B cell (primary cell): ENCODE measurements around the gene ZNF786. TPM values are rescaled to one million over a fixed set of nuclear protein-coding genes. Genes with fewer than 3 reads are reported as not detected.
"Not testable (repeated sequence)": the region's sequence is repeated elsewhere in the genome, so short reads cannot be mapped to it uniquely, and the experiment has no call there.

Experiments
- ATAC-seq: fragments of 200-7000 bp; cut with Tn5 transposase; one replicate; pipeline ENCODE4 v1.10.0; 2021; ENCODE audit warnings: low read depth, mild to moderate bottlenecking, moderate number of reproducible peaks, moderate library complexity
- CTCF ChIA-PET: fragments of 350-600 bp; sonication (Branson Sonifier 250); formaldehyde crosslinking; loops from one replicate; lab custom pipeline; 2021; ENCODE audit warnings: antibody characterized with exemption, inconsistent platforms; lab: Charles Lee
- POLR2A ChIA-PET: fragments of 350-600 bp; sonication (Branson Sonifier 250); formaldehyde crosslinking; loops from one replicate; lab custom pipeline; 2021; ENCODE audit warnings: antibody characterized with exemption; lab: Charles Lee
- DNase-seq: peaks from one replicate; pipeline ENCODE4 v3.0.0; 2013
- H2AFZ ChIP-seq: 2 replicates; pipeline ENCODE4 v1.6.1; 2012; ENCODE audit warnings: mild to moderate bottlenecking, low read depth, low read length; ENCODE audit not compliant: insufficient read depth, poor library complexity, severe bottlenecking
- H3K27ac ChIP-seq, 2 donors: 1 replicate in 1 of 2; 2 replicates in 1 of 2; pipeline ENCODE4 v1.5.1; 2012 to 2013; ENCODE audit warnings: low read length in 2 of 2, mild to moderate bottlenecking in 2 of 2, moderate library complexity in 1 of 2
- H3K27me3 ChIP-seq, 4 experiments: fragments of 200-600 bp in 1 of 4; sonication (generic) in 1 of 4; replicated peaks in 1 of 4; 1 replicate in 2 of 4; 2 replicates in 2 of 4; pipeline versions ENCODE4 v1.6.1 to v1.7.0; 2013 to 2016; ENCODE audit warnings: low read length in 3 of 4, mild to moderate bottlenecking in 2 of 4, mixed read lengths in 1 of 4, moderate library complexity in 1 of 4; ENCODE audit not compliant: insufficient read depth in 4 of 4, control insufficient read depth in 3 of 4; ENCODE audit errors: control extremely low read depth in 1 of 4
- H3K36me3 ChIP-seq, 2 experiments: replicated peaks in 1 of 2; 1 replicate in 1 of 2; 2 replicates in 1 of 2; pipeline versions ENCODE4 v1.6.1 to v1.7.1; 2013; ENCODE audit warnings: low read length in 1 of 2; ENCODE audit not compliant: insufficient read depth in 2 of 2, control insufficient read depth in 1 of 2; ENCODE audit errors: control extremely low read depth in 1 of 2, extremely low read depth in 1 of 2
- H3K4me1 ChIP-seq, 2 donors: fragments of 200-600 bp in 1 of 2; sonication (generic) in 1 of 2; 1 replicate in 1 of 2; 2 replicates in 1 of 2; pipeline versions ENCODE4 v1.5.1 to v1.6.1; 2013 to 2017; ENCODE audit warnings: low read length in 2 of 2; ENCODE audit not compliant: control insufficient read depth in 2 of 2, insufficient read depth in 2 of 2
- H3K4me2 ChIP-seq: replicated peaks from 2 replicates; pipeline ENCODE3; 2012; ENCODE audit warnings: mild to moderate bottlenecking, low read depth, low read length; ENCODE audit not compliant: poor library complexity, severe bottlenecking
- H3K4me3 ChIP-seq, 5 experiments: fragments of 200-600 bp in 1 of 5; sonication (generic) in 1 of 5; 1 replicate in 3 of 5; 2 replicates in 2 of 5; pipeline versions ENCODE4 v1.5.1 to v1.7.0; 2011 to 2016; ENCODE audit warnings: low read length in 4 of 5, mild to moderate bottlenecking in 4 of 5, low read depth in 2 of 5, control low read depth in 1 of 5, moderate library complexity in 1 of 5; ENCODE audit not compliant: insufficient read depth in 1 of 5; ENCODE audit errors: control extremely low read depth in 1 of 5, extremely low read depth in 1 of 5
- H3K79me2 ChIP-seq: fragments of 200-600 bp; sonication (generic); one replicate; pipeline ENCODE4 v1.6.0; 2016; ENCODE audit warnings: low read length; ENCODE audit not compliant: control insufficient read depth, insufficient read depth
- H3K9ac ChIP-seq: fragments of 200-600 bp; sonication (generic); 2 replicates; pipeline ENCODE4 v1.6.1; 2017; ENCODE audit warnings: mild to moderate bottlenecking, low read length, moderate library complexity
- H3K9me3 ChIP-seq, 3 donors: one replicate each; pipeline versions ENCODE4 v1.6.1 to v1.7.1; 2013; ENCODE audit warnings: low read length in 2 of 3; ENCODE audit not compliant: control insufficient read depth in 2 of 3, insufficient read depth in 1 of 3; ENCODE audit errors: control extremely low read depth in 1 of 3
- H4K20me1 ChIP-seq: 2 replicates; pipeline ENCODE4 v1.6.0; 2012; ENCODE audit warnings: mild to moderate bottlenecking, low read length; ENCODE audit not compliant: insufficient read depth, control insufficient read depth, poor library complexity, severe bottlenecking
- H3K27ac Mint-ChIP-seq: one replicate; pipeline ENCODE4 v1.8.0; 2021; ENCODE audit warnings: mixed read lengths
- H3K27me3 Mint-ChIP-seq: one replicate; pipeline ENCODE4 v1.8.0; 2021; ENCODE audit warnings: mixed read lengths
- H3K4me1 Mint-ChIP-seq: one replicate; pipeline ENCODE4 v1.8.0; 2021; ENCODE audit warnings: mixed read lengths
- H3K4me3 Mint-ChIP-seq: one replicate; pipeline ENCODE4 v1.8.0; 2021; ENCODE audit warnings: mixed read lengths
- H3K9me3 Mint-ChIP-seq: one replicate; pipeline ENCODE4 v1.8.0; 2022; ENCODE audit warnings: mixed read lengths; ENCODE audit not compliant: insufficient read depth
- CTCF ChIP-seq: fragments of 200-600 bp; IDR thresholded peaks from one replicate; pipeline ENCODE4 v1.8.0; 2022; ENCODE audit warnings: antibody characterized with exemption, mild to moderate bottlenecking
- EZH2 ChIP-seq: IDR thresholded peaks from 2 replicates; pipeline ENCODE4 v1.6.1; 2012; ENCODE audit warnings: borderline replicate concordance, low read depth, mild to moderate bottlenecking, moderate library complexity, low read length; ENCODE audit not compliant: insufficient read depth, poor library complexity, severe bottlenecking
- WGBS: methylation state at CpG from one replicate; pipeline ENCODE4 v1.1.5; 2013; ENCODE audit warnings: missing lambda C conversion rate; ENCODE audit not compliant: insufficient coverage; 5-methylcytosine and 5-hydroxymethylcytosine counted together
- intact Hi-C: fragments of 100-400 bp; cut with micrococcal nuclease; formaldehyde crosslinking; loops from one replicate; pipeline ENCODE4 v1.10.0; 2022
- polyA plus RNA-seq: library from polyadenylated mRNA; depleted of rRNA; stranded (reverse); fragments of >200 nt; gene quantifications from 2 replicates; pipeline ENCODE4 v1.2.3, GENCODE V29; 2012
- total RNA-seq, 2 donors: library from RNA; stranded (reverse); fragments of 120-200 nt in 1 of 2; gene quantifications; 1 replicate in 1 of 2; 2 replicates in 1 of 2; pipeline versions ENCODE4 v1.2.3 to v1.2.4, GENCODE V29; 2013 to 2022

Gene ZNF786
- total and polyA plus RNA-seq, 2 donors (not counting 1 experiment from before 2014, with no cell fraction given), result 6.4 to 14.7 TPM

- not testable (repeated sequence) for H3K9me3 Mint-ChIP-seq, H3K4me2 ChIP-seq, H4K20me1 ChIP-seq, H3K27me3 ChIP-seq, H3K36me3 ChIP-seq, H3K27me3 Mint-ChIP-seq, H3K27ac ChIP-seq, H3K4me3 ChIP-seq, H3K9me3 ChIP-seq, DNase-seq, H3K9ac ChIP-seq, ATAC-seq, H2AFZ ChIP-seq
- intact Hi-C loops, result loop anchor here (5.0 to 10.0 kb wide), 2 partner anchors 395 to 587 kb away; partner anchors contain the start of gene CUL1
- POLR2A ChIA-PET, result interaction anchor here (0.6 to 1.8 kb wide), 9 partner anchors 27 to 199 kb away, joined by 3 to 13 read pairs (median 6); partner anchors contain the start of gene ZNF398
- CTCF ChIA-PET, result interaction anchor here (1.6 kb wide), 2 partner anchors 34 to 87 kb away, joined by 5 to 9 read pairs; partner anchors contain the start of gene ZNF425
- Histone ChIP-seq H3K79me2 (peaks cover 33% of the 10 kb centered on the region), H3K4me1 (peaks cover 0 to 20% of the 10 kb centered on the region in 2 donors)
- 96% methylated on average over 9 of the region's 20 CpGs for WGBS
- H3K4me1 Mint-ChIP-seq, result peaks cover 21% of the 10 kb centered on the region
- peak overlapping the region; percentile 41 for H3K27ac Mint-ChIP-seq
- H3K4me3 Mint-ChIP-seq, result peak overlapping the region; percentile 37
These were observed 1.7 kb upstream of the ZNF786 start for GRCh38 chr7:149092244-149092643.

GRCh38 chr7:149087376-149087775, 3.1 kb downstream of the ZNF786 start:
- ChIA-PET CTCF (interaction anchor here (2.0 to 2.6 kb wide), 3 partner anchors 22 to 82 kb away, joined by 5 to 17 read pairs (median 9); no protein-coding TSS in a partner anchor), POLR2A (interaction anchor here (0.6 kb wide), 2 partner anchors 22 to 82 kb away, joined by 3 read pairs; no protein-coding TSS in a partner anchor)
- peaks cover 29% of the 10 kb centered on the region for H3K4me1 Mint-ChIP-seq
- no peaks in the 10 kb centered on the region for H3K27me3 ChIP-seq
- no peak overlapping the region for H3K4me3 ChIP-seq
- no peak overlapping the region for H3K27ac ChIP-seq
- H2AFZ ChIP-seq, result no peak overlapping the region
- peaks cover 0 to 19% of the 10 kb centered on the region in 2 donors for H3K4me1 ChIP-seq
- peaks cover 5% of the 10 kb centered on the region for H4K20me1 ChIP-seq
- ATAC-seq (no peak), DNase-seq (no peak)
- H3K27me3 Mint-ChIP-seq, result no peaks in the 10 kb centered on the region
- peak overlapping the region; percentile 10 for H3K27ac Mint-ChIP-seq
- H3K9me3 ChIP-seq, result peaks cover 0 to 6% (median 4%) of the 10 kb centered on the region in 3 donors
- H3K79me2 ChIP-seq, result peaks cover 59% of the 10 kb centered on the region
- intact Hi-C loops, result loop anchor here (5.0 kb wide), 1 partner anchor 110 kb away; the partner anchor contains the start of gene ZNF282
- H3K4me2 ChIP-seq, result no peak overlapping the region
- WGBS, result 100% methylated on average over 1 of the region's 6 CpGs
- H3K4me3 Mint-ChIP-seq, result peak overlapping the region; percentile 3
- no peak for TF ChIP-seq CTCF
- no peak for TF ChIP-seq EZH2
- H3K9me3 Mint-ChIP-seq, result peaks cover 9% of the 10 kb centered on the region
- peaks cover 0 to 1% of the 10 kb centered on the region in 2 experiments for H3K36me3 ChIP-seq
- H3K9ac ChIP-seq, result no peak overlapping the region
